HepG2 (cell line): ENCODE results near the gene NUDT3. TPM values are rescaled to one million over a fixed set of nuclear protein-coding genes. Genes with fewer than 3 reads are reported as not detected.

Source experiments
- ATAD3A ChIP-seq: sonication (generic); formaldehyde crosslinking; IDR thresholded peaks from 2 replicates; pipeline ENCODE4 v1.4.0; 2020; ENCODE audit warnings: missing genetic modification reagents
- ATF7-NPFF ChIP-seq: sonication (generic); formaldehyde crosslinking; IDR thresholded peaks from 2 replicates; pipeline ENCODE4 v1.8.1; 2023; ENCODE audit warnings: mild to moderate bottlenecking, low read depth, missing genetic modification reagents, moderate library complexity
- ETV6 ChIP-seq: sonication (generic); formaldehyde crosslinking; conservative IDR thresholded peaks from 2 replicates; pipeline ENCODE4 v1.4.0; 2020; ENCODE audit warnings: missing genetic modification reagents
- KDM4B ChIP-seq: sonication (generic); formaldehyde crosslinking; IDR thresholded peaks from 2 replicates; pipeline ENCODE4 v1.4.0; 2020; ENCODE audit warnings: missing genetic modification reagents
- NFKBIZ ChIP-seq: IDR thresholded peaks from 2 replicates; pipeline ENCODE4 v1.6.1; 2018; ENCODE audit warnings: missing genetic modification reagents, missing compliant biosample characterization
- NR2F6 ChIP-seq, 2 experiments: IDR thresholded peaks; 2 replicates each; pipeline ENCODE4 v1.6.1; 2016; ENCODE audit warnings: antibody characterized with exemption in 1 of 2, mild to moderate bottlenecking in 1 of 2
- PRPF4 ChIP-seq: fragments of 200-400 bp; formaldehyde crosslinking; IDR thresholded peaks from 2 replicates; pipeline ENCODE4 v1.6.1; 2016; ENCODE audit warnings: low read length, low read depth; ENCODE audit not compliant: poor library complexity, severe bottlenecking
- RFX1 ChIP-seq: fragments of 450-650 bp; IDR thresholded peaks from 2 replicates; pipeline ENCODE4 v1.6.1; 2017
- STAT6 ChIP-seq: sonication (generic); formaldehyde crosslinking; IDR thresholded peaks from 2 replicates; pipeline ENCODE4 v1.4.0; 2020; ENCODE audit warnings: missing genetic modification reagents, mild to moderate bottlenecking, borderline replicate concordance
- ZC3H4 ChIP-seq: sonication (generic); formaldehyde crosslinking; IDR thresholded peaks from 2 replicates; pipeline ENCODE4 v1.4.0; 2020; ENCODE audit warnings: missing genetic modification reagents, borderline replicate concordance
- ZEB1 ChIP-seq: IDR thresholded peaks from 2 replicates; pipeline ENCODE4 v1.6.1; 2012; ENCODE audit warnings: mild to moderate bottlenecking, low read depth, inconsistent platforms; ENCODE audit not compliant: insufficient replicate concordance
- ZGPAT ChIP-seq: IDR thresholded peaks from 2 replicates; pipeline ENCODE4 v1.6.1; 2016; ENCODE audit warnings: mild to moderate bottlenecking
- ZNF251 ChIP-seq: sonication (generic); formaldehyde crosslinking; IDR thresholded peaks from 2 replicates; pipeline ENCODE4 v1.9.0; 2021; ENCODE audit warnings: mild to moderate bottlenecking, missing genetic modification reagents
- ZNF891 ChIP-seq: sonication (generic); formaldehyde crosslinking; IDR thresholded peaks from 2 replicates; pipeline ENCODE4 v1.5.0; 2020; ENCODE audit warnings: mild to moderate bottlenecking, missing genetic modification reagents
- polyA plus RNA-seq, 8 experiments: library from polyadenylated mRNA; depleted of rRNA in 3 of 8; stranded (reverse) in 7 of 8; unstranded in 1 of 8; fragments of >200 nt; fragmentation: Illumina TruSeq in 4 of 8; extraction: Trizol in 4 of 8; gene quantifications; 2 replicates each; pipeline versions ENCODE4 v1.2.1 to v1.2.3, GENCODE V29; 2011 to 2016; ENCODE audit warnings: low read depth in 4 of 8, missing spikeins in 1 of 8, mixed read lengths in 1 of 8; ENCODE audit not compliant: insufficient read depth in 1 of 8
- total RNA-seq, 5 experiments: library from RNA; depleted of rRNA; stranded (reverse); fragments of >200 nt; fragmentation: Illumina TruSeq; extraction: Trizol; gene quantifications; 2 replicates each; pipeline ENCODE4 v1.2.3, GENCODE V29; 2016; ENCODE audit warnings: low read depth in 1 of 5
- TF ChIP-seq, protein P1 (sequence below): sonication (generic); formaldehyde crosslinking; IDR thresholded peaks from 2 replicates; pipeline ENCODE4 v1.8.0; 2022; ENCODE audit warnings: low read depth, missing genetic modification reagents
- TF ChIP-seq, protein P2 (sequence below): sonication (generic); formaldehyde crosslinking; conservative IDR thresholded peaks from 2 replicates; pipeline ENCODE4 v1.8.1; 2023; ENCODE audit warnings: missing genetic modification reagents
- TF ChIP-seq, protein P3 (sequence below): sonication (generic); formaldehyde crosslinking; IDR thresholded peaks from 2 replicates; pipeline ENCODE4 v1.4.0; 2020; ENCODE audit warnings: mild to moderate bottlenecking, missing genetic modification reagents
- TF ChIP-seq, protein P4 (sequence below): sonication (generic); formaldehyde crosslinking; conservative IDR thresholded peaks from 2 replicates; pipeline ENCODE4 v1.4.0; 2020; ENCODE audit warnings: missing genetic modification reagents
- TF ChIP-seq, protein P5 (sequence below): sonication (generic); formaldehyde crosslinking; IDR thresholded peaks from 2 replicates; pipeline ENCODE4 v1.9.0; 2021; ENCODE audit warnings: missing genetic modification reagents, mild to moderate bottlenecking, borderline replicate concordance

The NUDT3 gene
- total and polyA plus RNA-seq, 2 of the 13 experiments (the other 11 are each of a cell fraction or from before 2014, with no cell fraction given), result 20.2 to 20.6 TPM

- TF ChIP-seq STAT6 (CRISPR knock-in tag), result no peak
- no peak for TF ChIP-seq ATF7-NPFF (CRISPR knock-in tag)
- no peak for TF ChIP-seq NR2F6 (IDR thresholded peaks at IDR 0.05)
- TF ChIP-seq NR2F6 (CRISPR knock-in tag; IDR thresholded peaks at IDR 0.05), result 0 out of 2 replicates have a peak, but pooled peaks have one; percentile 29
- no peak for TF ChIP-seq RFX1
- TF ChIP-seq ZNF251 (CRISPR knock-in tag), result no peak; the same call in 1 of the 2 replicates
- TF ChIP-seq ATAD3A, result peak; percentile 54; the same call in 1 of the 2 replicates
- no peak for TF ChIP-seq PRPF4
- TF ChIP-seq ZC3H4 (CRISPR knock-in tag), result peak; percentile 56; the same call in 1 of the 2 replicates
- TF ChIP-seq NFKBIZ (CRISPR knock-in tag), result 0 out of 2 replicates have a peak, but pooled peaks have one; percentile 18
- TF ChIP-seq, protein P1, sequence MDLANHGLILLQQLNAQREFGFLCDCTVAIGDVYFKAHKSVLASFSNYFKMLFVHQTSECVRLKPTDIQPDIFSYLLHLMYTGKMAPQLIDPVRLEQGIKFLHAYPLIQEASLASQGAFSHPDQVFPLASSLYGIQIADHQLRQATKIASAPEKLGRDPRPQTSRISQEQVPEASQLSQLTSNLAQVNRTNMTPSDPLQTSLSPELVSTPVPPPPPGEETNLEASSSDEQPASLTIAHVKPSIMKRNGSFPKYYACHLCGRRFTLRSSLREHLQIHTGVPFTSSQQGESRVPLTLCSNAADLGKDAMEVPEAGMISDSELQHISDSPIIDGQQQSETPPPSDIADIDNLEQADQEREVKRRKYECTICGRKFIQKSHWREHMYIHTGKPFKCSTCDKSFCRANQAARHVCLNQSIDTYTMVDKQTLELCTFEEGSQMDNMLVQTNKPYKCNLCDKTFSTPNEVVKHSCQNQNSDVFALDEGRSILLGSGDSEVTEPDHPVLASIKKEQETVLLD (CRISPR knock-in tag), result peak; percentile 12; the same call in 1 of the 2 replicates
- TF ChIP-seq, protein P2, sequence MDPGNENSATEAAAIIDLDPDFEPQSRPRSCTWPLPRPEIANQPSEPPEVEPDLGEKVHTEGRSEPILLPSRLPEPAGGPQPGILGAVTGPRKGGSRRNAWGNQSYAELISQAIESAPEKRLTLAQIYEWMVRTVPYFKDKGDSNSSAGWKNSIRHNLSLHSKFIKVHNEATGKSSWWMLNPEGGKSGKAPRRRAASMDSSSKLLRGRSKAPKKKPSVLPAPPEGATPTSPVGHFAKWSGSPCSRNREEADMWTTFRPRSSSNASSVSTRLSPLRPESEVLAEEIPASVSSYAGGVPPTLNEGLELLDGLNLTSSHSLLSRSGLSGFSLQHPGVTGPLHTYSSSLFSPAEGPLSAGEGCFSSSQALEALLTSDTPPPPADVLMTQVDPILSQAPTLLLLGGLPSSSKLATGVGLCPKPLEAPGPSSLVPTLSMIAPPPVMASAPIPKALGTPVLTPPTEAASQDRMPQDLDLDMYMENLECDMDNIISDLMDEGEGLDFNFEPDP, result no peak
- TF ChIP-seq, protein P3, sequence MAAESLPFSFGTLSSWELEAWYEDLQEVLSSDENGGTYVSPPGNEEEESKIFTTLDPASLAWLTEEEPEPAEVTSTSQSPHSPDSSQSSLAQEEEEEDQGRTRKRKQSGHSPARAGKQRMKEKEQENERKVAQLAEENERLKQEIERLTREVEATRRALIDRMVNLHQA (CRISPR knock-in tag), result no peak
- TF ChIP-seq ZEB1, result no peak
- TF ChIP-seq ZNF891, result 0 out of 2 replicates have a peak, but pooled peaks have one; percentile 46
- TF ChIP-seq, protein P4, sequence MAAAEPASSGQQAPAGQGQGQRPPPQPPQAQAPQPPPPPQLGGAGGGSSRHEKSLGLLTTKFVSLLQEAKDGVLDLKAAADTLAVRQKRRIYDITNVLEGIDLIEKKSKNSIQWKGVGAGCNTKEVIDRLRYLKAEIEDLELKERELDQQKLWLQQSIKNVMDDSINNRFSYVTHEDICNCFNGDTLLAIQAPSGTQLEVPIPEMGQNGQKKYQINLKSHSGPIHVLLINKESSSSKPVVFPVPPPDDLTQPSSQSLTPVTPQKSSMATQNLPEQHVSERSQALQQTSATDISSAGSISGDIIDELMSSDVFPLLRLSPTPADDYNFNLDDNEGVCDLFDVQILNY (CRISPR knock-in tag), result 0 out of 2 replicates have a peak, but pooled peaks have one; percentile 36
- peak; percentile 11; the same call in 1 of the 2 replicates for TF ChIP-seq ZGPAT
- TF ChIP-seq, protein P5, sequence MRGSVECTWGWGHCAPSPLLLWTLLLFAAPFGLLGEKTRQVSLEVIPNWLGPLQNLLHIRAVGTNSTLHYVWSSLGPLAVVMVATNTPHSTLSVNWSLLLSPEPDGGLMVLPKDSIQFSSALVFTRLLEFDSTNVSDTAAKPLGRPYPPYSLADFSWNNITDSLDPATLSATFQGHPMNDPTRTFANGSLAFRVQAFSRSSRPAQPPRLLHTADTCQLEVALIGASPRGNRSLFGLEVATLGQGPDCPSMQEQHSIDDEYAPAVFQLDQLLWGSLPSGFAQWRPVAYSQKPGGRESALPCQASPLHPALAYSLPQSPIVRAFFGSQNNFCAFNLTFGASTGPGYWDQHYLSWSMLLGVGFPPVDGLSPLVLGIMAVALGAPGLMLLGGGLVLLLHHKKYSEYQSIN, result no peak
- no peak; the same call in 1 of the 2 replicates for TF ChIP-seq ETV6
- TF ChIP-seq KDM4B (CRISPR knock-in tag), result no peak
Observed at GRCh38 chr6:34391786-34392496, 528 bp downstream of the NUDT3 start (continued).
